IPS-15b (cell line): Measurements from ENCODE around the gene NOLC1.

Experiments used
- H3K27me3 ChIP-seq: one replicate; pipeline ENCODE4 v1.6.1; 2013; ENCODE audit warnings: low read length; ENCODE audit not compliant: control insufficient read depth, insufficient read depth
- H3K36me3 ChIP-seq: one replicate; pipeline ENCODE4 v1.6.1; 2013; ENCODE audit warnings: low read length; ENCODE audit not compliant: control insufficient read depth, insufficient read depth
- H3K4me1 ChIP-seq: one replicate; pipeline ENCODE4 v1.6.1; 2013; ENCODE audit warnings: mild to moderate bottlenecking, low read length; ENCODE audit not compliant: control insufficient read depth, insufficient read depth
- H3K4me3 ChIP-seq: one replicate; pipeline ENCODE4 v1.5.1; 2013; ENCODE audit warnings: low read depth, low read length
- H3K9ac ChIP-seq: one replicate; pipeline ENCODE4 v1.6.1; 2013; ENCODE audit warnings: low read depth, mild to moderate bottlenecking, low read length
- H3K9me3 ChIP-seq: one replicate; pipeline ENCODE4 v1.6.1; 2013; ENCODE audit warnings: mild to moderate bottlenecking, low read length; ENCODE audit not compliant: control insufficient read depth, insufficient read depth

The NOLC1 gene

GRCh38 chr10:102147561-102147960 lies 4.6 kb upstream of the NOLC1 start:
- no peak overlapping the region for H3K9ac ChIP-seq
- H3K4me1 ChIP-seq, result peaks cover 5% of the 10 kb centered on the region
- no peak overlapping the region for H3K4me3 ChIP-seq
- H3K36me3 ChIP-seq, result peaks cover 62% of the 10 kb centered on the region
- H3K27me3 ChIP-seq, result no peaks in the 10 kb centered on the region
- H3K9me3 ChIP-seq, result no peaks in the 10 kb centered on the region

GRCh38 chr10:102148275-102148674 lies 3.9 kb upstream of the NOLC1 start:
- H3K9me3 ChIP-seq, result no peaks in the 10 kb centered on the region
- no peaks in the 10 kb centered on the region for H3K27me3 ChIP-seq
- no peak overlapping the region for H3K4me3 ChIP-seq
- peaks cover 5% of the 10 kb centered on the region for H3K4me1 ChIP-seq
- H3K36me3 ChIP-seq, result peaks cover 55% of the 10 kb centered on the region
- no peak overlapping the region for H3K9ac ChIP-seq

GRCh38 chr10:102150970-102151773 lies 1.0 kb upstream of the NOLC1 start:
- Histone ChIP-seq H3K36me3 (peaks cover 44% of the 10 kb centered on the region), H3K9me3 (no peaks in the 10 kb centered on the region), H3K27me3 (no peaks in the 10 kb centered on the region), H3K4me3 (peak overlapping the region; percentile 24), H3K9ac (no peak overlapping the region), H3K4me1 (peaks cover 5% of the 10 kb centered on the region)

GRCh38 chr10:102152545-102152890 lies 329 bp downstream of the NOLC1 start:
- Histone ChIP-seq H3K4me3 (peak overlapping the region; percentile 99), H3K36me3 (peaks cover 46% of the 10 kb centered on the region), H3K4me1 (peaks cover 5% of the 10 kb centered on the region), H3K27me3 (no peaks in the 10 kb centered on the region), H3K9me3 (no peaks in the 10 kb centered on the region), H3K9ac (peak overlapping the region; percentile 100)

GRCh38 chr10:102153093-102153620 lies 968 bp downstream of the NOLC1 start:
- Histone ChIP-seq H3K27me3 (no peaks in the 10 kb centered on the region), H3K9me3 (no peaks in the 10 kb centered on the region), H3K9ac (peak overlapping the region; percentile 100), H3K4me3 (peak overlapping the region; percentile 99), H3K36me3 (peaks cover 49% of the 10 kb centered on the region), H3K4me1 (peaks cover 5% of the 10 kb centered on the region)

- H3K36me3 ChIP-seq, result peaks cover 51% of the 10 kb centered on the region
- H3K9me3 ChIP-seq, result no peaks in the 10 kb centered on the region
- no peak overlapping the region for H3K4me3 ChIP-seq
- no peak overlapping the region for H3K9ac ChIP-seq
- H3K4me1 ChIP-seq, result peaks cover 5% of the 10 kb centered on the region
- H3K27me3 ChIP-seq, result no peaks in the 10 kb centered on the region
Observed at GRCh38 chr10:102154466-102155116, 2.4 kb downstream of the NOLC1 start.

GRCh38 chr10:102157224-102157623 lies 5.0 kb downstream of the NOLC1 start:
- no peak overlapping the region for H3K4me3 ChIP-seq
- H3K36me3 ChIP-seq, result peaks cover 67% of the 10 kb centered on the region
- no peaks in the 10 kb centered on the region for H3K9me3 ChIP-seq
- no peak overlapping the region for H3K9ac ChIP-seq
- H3K27me3 ChIP-seq, result no peaks in the 10 kb centered on the region
- H3K4me1 ChIP-seq, result no peaks in the 10 kb centered on the region

- no peaks in the 10 kb centered on the region for H3K27me3 ChIP-seq
- H3K9ac ChIP-seq, result no peak overlapping the region
- H3K36me3 ChIP-seq, result peaks cover 72% of the 10 kb centered on the region
- no peaks in the 10 kb centered on the region for H3K9me3 ChIP-seq
- peaks cover 5% of the 10 kb centered on the region for H3K4me1 ChIP-seq
- no peak overlapping the region for H3K4me3 ChIP-seq
Observed at GRCh38 chr10:102159051-102159597, 6.9 kb downstream of the NOLC1 start.

- peaks cover 72% of the 10 kb centered on the region for H3K36me3 ChIP-seq
- no peaks in the 10 kb centered on the region for H3K9me3 ChIP-seq
- H3K27me3 ChIP-seq, result no peaks in the 10 kb centered on the region
- peaks cover 5% of the 10 kb centered on the region for H3K4me1 ChIP-seq
- H3K4me3 ChIP-seq, result no peak overlapping the region
- H3K9ac ChIP-seq, result no peak overlapping the region
Observed at GRCh38 chr10:102159831-102160230, 7.6 kb downstream of the NOLC1 start.

GRCh38 chr10:102163342-102163989 lies 11.3 kb downstream of the NOLC1 start:
- Histone ChIP-seq H3K27me3 (no peaks in the 10 kb centered on the region), H3K9me3 (no peaks in the 10 kb centered on the region), H3K36me3 (peaks cover 46% of the 10 kb centered on the region), H3K4me1 (peaks cover 5% of the 10 kb centered on the region), H3K9ac (no peak overlapping the region), H3K4me3 (no peak overlapping the region)

GRCh38 chr10:102167861-102168260 lies 15.7 kb downstream of the NOLC1 start:
- peaks cover 8% of the 10 kb centered on the region for H3K36me3 ChIP-seq
- H3K4me1 ChIP-seq, result peaks cover 5% of the 10 kb centered on the region
- no peak overlapping the region for H3K9ac ChIP-seq
- peaks cover 3% of the 10 kb centered on the region for H3K27me3 ChIP-seq
- H3K9me3 ChIP-seq, result no peaks in the 10 kb centered on the region
- H3K4me3 ChIP-seq, result no peak overlapping the region
